AG04450 (cell line): Measurements from ENCODE around the gene THUMPD1. TPM values are rescaled to one million over a fixed set of nuclear protein-coding genes. Genes with fewer than 3 reads are reported as not detected.

ENCODE experiments used
- CTCF ChIA-PET: fragments of 300-600, 350-600 bp; formaldehyde crosslinking; extraction: SDS; loops from one replicate; lab custom pipeline; 2022; ENCODE audit warnings: antibody characterized with exemption, inconsistent platforms; lab: Charles Lee
- POLR2A ChIA-PET: fragments of 350-600 bp; formaldehyde crosslinking; extraction: SDS; loops from one replicate; lab custom pipeline; 2021; ENCODE audit warnings: antibody characterized with exemption, inconsistent platforms; lab: Yijun Ruan, JAX
- DNase-seq: peaks from one replicate; pipeline ENCODE4 v3.0.0-alpha.2; 2011; ENCODE audit warnings: low read depth, low spot score
- H3K27ac ChIP-seq: one replicate; pipeline ENCODE4 v1.5.1; 2012; ENCODE audit warnings: low read depth, low read length, control low read depth
- H3K27me3 ChIP-seq: one replicate; pipeline ENCODE4 v1.6.0; 2012; ENCODE audit warnings: low read length; ENCODE audit not compliant: control insufficient read depth, insufficient read depth
- H3K4me3 ChIP-seq: 2 replicates; pipeline ENCODE4 v1.5.1; 2011; ENCODE audit warnings: mild to moderate bottlenecking, low read depth, low read length, control low read depth
- H3K9me3 ChIP-seq: 2 replicates; pipeline ENCODE4 v1.5.1; 2012; ENCODE audit warnings: low read length; ENCODE audit not compliant: control insufficient read depth, insufficient read depth
- polyA plus RNA-seq: library from polyadenylated mRNA; depleted of rRNA; stranded (reverse); fragments of >200 nt; gene quantifications from 2 replicates; pipeline ENCODE4 v1.2.3, GENCODE V29; 2011
- TF ChIP-seq, protein P1 (sequence below): IDR thresholded peaks from 2 replicates; pipeline ENCODE4 v1.5.1; 2011; ENCODE audit warnings: low read depth, low read length, control low read depth, inconsistent platforms

The THUMPD1 gene
- polyA plus RNA-seq, 1 experiment = 26.8 TPM

DNA sequence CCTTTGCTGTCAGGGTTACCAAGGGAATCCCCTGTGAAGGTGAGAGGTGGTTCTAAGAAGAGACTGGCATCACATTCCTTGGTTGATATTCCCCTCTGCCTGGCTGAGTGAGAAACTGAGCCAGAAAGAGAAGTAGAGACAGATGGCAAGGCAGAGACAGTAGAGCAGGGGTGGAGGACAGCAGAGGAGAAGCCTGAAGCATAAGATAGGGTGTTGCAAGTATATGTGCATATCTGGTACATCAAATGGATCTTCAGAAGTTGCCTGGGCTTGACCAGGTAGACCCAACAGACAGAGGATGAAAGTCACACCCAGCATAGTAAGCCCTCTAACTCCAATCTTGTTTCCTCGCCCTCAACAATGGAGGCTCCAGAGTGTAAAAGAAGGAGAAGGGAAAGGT, 7.9 kb upstream of the THUMPD1 start:
- POLR2A ChIA-PET = no interaction called here
- no peaks in the 10 kb centered on the region for H3K9me3 ChIP-seq
- no peak overlapping the region for H3K27ac ChIP-seq
- TF ChIP-seq, protein P1, sequence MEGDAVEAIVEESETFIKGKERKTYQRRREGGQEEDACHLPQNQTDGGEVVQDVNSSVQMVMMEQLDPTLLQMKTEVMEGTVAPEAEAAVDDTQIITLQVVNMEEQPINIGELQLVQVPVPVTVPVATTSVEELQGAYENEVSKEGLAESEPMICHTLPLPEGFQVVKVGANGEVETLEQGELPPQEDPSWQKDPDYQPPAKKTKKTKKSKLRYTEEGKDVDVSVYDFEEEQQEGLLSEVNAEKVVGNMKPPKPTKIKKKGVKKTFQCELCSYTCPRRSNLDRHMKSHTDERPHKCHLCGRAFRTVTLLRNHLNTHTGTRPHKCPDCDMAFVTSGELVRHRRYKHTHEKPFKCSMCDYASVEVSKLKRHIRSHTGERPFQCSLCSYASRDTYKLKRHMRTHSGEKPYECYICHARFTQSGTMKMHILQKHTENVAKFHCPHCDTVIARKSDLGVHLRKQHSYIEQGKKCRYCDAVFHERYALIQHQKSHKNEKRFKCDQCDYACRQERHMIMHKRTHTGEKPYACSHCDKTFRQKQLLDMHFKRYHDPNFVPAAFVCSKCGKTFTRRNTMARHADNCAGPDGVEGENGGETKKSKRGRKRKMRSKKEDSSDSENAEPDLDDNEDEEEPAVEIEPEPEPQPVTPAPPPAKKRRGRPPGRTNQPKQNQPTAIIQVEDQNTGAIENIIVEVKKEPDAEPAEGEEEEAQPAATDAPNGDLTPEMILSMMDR = no peak
- CTCF ChIA-PET = no interaction called here
- no peak for DNase-seq
- H3K4me3 ChIP-seq = no peak overlapping the region
- H3K27me3 ChIP-seq = peaks cover 2% of the 10 kb centered on the region

DNA sequence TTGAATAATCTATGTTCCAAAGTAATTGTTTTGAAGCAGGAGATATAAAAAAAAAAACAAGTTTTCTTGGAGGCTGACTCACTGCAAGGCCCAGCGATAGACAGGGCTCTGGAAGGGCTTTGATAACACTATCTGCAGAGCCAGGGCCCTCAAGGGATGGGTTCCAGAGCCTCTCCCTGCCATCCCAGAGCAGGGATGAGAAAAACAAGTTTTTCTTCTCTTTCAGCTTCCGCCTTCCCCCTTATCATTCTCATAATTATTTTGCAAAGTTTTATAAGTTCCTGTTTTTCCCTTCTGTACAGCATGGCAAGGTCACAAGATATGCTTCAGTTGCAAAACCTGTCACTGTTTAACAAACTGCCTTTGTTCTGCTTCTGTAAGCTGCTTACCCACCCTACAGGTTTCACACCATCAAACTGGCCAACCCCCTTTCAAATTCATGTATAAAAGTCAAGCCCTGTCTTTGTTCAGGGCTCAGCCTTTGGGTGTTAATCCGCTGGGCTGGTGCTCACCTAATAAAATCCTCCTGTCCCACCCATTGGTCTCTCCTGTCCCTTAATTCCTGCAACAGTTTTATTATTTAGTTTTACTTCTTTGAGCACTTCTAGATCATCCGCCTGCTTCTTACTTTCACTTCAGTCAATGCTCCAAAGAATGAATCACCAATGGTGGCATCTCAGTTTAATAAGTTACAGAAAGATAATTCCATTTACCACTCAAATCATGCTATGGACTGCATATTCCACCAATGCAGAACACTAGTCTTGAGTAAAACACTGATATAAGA, 5.6 kb upstream of the THUMPD1 start:
- Histone ChIP-seq H3K4me3 (no peak overlapping the region), H3K27me3 (no peaks in the 10 kb centered on the region), H3K9me3 (no peaks in the 10 kb centered on the region; the same call in 1 of the 2 replicates), H3K27ac (no peak overlapping the region)
- no peak for DNase-seq
- ChIA-PET POLR2A (no interaction called here), CTCF (no interaction called here)
- TF ChIP-seq, protein P1 = no peak

DNA sequence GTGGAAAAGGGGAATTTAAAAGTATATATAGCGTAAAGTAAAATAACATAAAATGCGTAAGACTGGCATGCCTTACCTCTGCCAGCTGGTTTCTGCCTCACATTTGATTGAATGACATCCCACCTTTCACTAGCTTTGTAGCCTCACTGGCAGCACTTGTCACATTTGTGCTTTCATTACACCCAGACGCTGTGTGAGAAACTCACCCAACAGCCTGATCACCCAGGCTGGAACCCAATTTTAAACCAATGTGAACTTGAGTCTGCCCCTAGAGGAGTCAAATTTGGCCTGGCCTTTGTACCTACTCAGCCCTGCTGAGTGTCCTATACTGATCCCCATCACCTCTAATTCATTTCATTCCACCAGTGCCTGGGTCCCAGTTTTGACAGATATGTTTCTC, 4.8 kb upstream of the THUMPD1 start:
- CTCF ChIA-PET = no interaction called here
- no peak for DNase-seq
- Histone ChIP-seq H3K27me3 (no peaks in the 10 kb centered on the region), H3K9me3 (no peaks in the 10 kb centered on the region; the same call in 1 of the 2 replicates), H3K27ac (no peak overlapping the region), H3K4me3 (no peak overlapping the region)
- POLR2A ChIA-PET = no interaction called here
- TF ChIP-seq, protein P1 = no peak

DNA sequence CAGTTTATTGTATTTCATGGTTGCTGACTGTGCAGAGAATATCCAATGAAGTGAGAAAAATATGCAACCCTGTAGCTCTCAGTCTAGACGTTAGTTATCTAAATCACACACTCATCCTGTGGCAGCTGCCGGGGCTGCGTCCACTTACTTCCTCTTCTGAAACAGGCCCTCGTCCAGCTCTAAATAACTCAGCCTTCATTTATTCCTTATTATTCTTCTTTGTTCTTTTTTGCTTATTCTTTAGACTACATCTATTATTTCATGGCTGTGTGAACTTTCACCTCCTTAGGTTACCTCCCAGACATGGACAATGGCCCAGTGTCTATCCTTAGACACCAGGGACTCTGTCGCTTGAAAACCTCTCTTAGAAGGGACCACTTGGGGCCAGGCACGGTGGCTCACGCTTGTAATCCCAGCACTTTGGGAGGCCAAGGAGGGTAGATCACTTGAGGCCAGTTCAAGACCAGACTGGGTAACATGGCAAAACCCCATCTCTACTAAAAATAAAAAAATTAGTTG, 3.4 kb upstream of the THUMPD1 start:
- CTCF ChIA-PET = no interaction called here
- Histone ChIP-seq H3K27me3 (no peaks in the 10 kb centered on the region), H3K27ac (no peak overlapping the region), H3K4me3 (no peak overlapping the region), H3K9me3 (no peaks in the 10 kb centered on the region; the same call in 1 of the 2 replicates)
- TF ChIP-seq, protein P1 = no peak
- DNase-seq = no peak
- POLR2A ChIA-PET = no interaction called here

DNA sequence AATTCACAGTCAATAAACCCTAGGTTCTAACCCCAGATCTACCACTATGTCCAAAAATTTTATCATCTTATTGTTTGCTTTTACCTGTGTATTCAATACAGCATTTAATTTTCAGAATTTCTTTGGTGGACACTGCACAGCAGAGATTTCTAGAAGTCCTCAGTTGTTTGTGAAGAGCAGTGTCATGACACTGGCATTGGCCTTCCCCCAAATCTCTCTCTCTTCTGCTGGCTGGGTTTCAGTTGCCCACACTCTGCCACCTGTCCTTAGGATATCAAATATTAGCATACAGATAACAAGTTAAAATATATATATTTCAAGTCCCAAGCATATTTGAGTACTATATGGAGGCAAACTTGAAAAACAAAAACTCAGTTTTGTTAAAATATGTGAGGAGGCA, 2.0 kb upstream of the THUMPD1 start:
- no peaks in the 10 kb centered on the region for H3K27me3 ChIP-seq
- no peak for DNase-seq
- POLR2A ChIA-PET = no interaction called here
- TF ChIP-seq, protein P1 = no peak
- H3K27ac ChIP-seq = no peak overlapping the region
- CTCF ChIA-PET = no interaction called here
- H3K9me3 ChIP-seq = no peaks in the 10 kb centered on the region; the same call in 1 of the 2 replicates
- no peak overlapping the region for H3K4me3 ChIP-seq
